ENCODE measurements around the gene PEA15.

Gene PEA15

GRCh38 chr1:160224606-160225005 lies 19.4 kb downstream of the PEA15 start:
- TF ChIP-seq CTCF (IDR thresholded peaks at IDR 0.05; ENCODE audit: low read length) (no peak), EZH2 (IDR thresholded peaks at IDR 0.05; ENCODE audit: borderline replicate concordance, low read length) (no peak)
- H3K36me3 ChIP-seq (ENCODE audit: insufficient read depth, low read length) = peaks cover 94% of the 10 kb centered on the region
- H2AFZ ChIP-seq (ENCODE audit: low read length) = no peak overlapping the region
- no peaks in the 10 kb centered on the region for H3K9me3 ChIP-seq (ENCODE audit: low read length)
- H3K4me1 ChIP-seq (ENCODE audit: insufficient read depth, low read length, severe bottlenecking) = no peaks in the 10 kb centered on the region
- no peak overlapping the region for H3K4me2 ChIP-seq (ENCODE audit: low read length)
- H3F3A ChIP-seq (ENCODE audit: insufficient read depth, low read length) = no peaks in the 10 kb centered on the region
- no peaks in the 10 kb centered on the region for H3K79me2 ChIP-seq (ENCODE audit: insufficient read depth, low read length)
- H3K9ac ChIP-seq (ENCODE audit: low read length) = no peak overlapping the region
- H3K27me3 ChIP-seq (ENCODE audit: insufficient read depth, low read length) = no peaks in the 10 kb centered on the region
- H3K4me3 ChIP-seq (ENCODE audit: low read depth, low read length, poor library complexity, severe bottlenecking) = no peak overlapping the region
- H3K9me2 ChIP-seq (ENCODE audit: low read depth, low read length) = no peaks in the 10 kb centered on the region
- H3K27ac ChIP-seq (ENCODE audit: low read depth, low read length, poor library complexity, severe bottlenecking) = no peak overlapping the region
- no peaks in the 10 kb centered on the region for H4K20me1 ChIP-seq (ENCODE audit: insufficient read depth, low read length)

GRCh38 chr1:160225345-160225744 lies 20.2 kb downstream of the PEA15 start:
- Histone ChIP-seq H3K4me1 (ENCODE audit: insufficient read depth, low read length, severe bottlenecking) (no peaks in the 10 kb centered on the region), H3K9ac (ENCODE audit: low read length) (no peak overlapping the region), H2AFZ (ENCODE audit: low read length) (no peak overlapping the region), H3K9me2 (ENCODE audit: low read depth, low read length) (no peaks in the 10 kb centered on the region), H3K36me3 (ENCODE audit: insufficient read depth, low read length) (peaks cover 93% of the 10 kb centered on the region), H3K4me2 (ENCODE audit: low read length) (no peak overlapping the region), H3K4me3 (ENCODE audit: low read depth, low read length, poor library complexity, severe bottlenecking) (no peak overlapping the region), H3K27me3 (ENCODE audit: insufficient read depth, low read length) (no peaks in the 10 kb centered on the region), H3K27ac (ENCODE audit: low read depth, low read length, poor library complexity, severe bottlenecking) (no peak overlapping the region), H4K20me1 (ENCODE audit: insufficient read depth, low read length) (no peaks in the 10 kb centered on the region), H3K9me3 (ENCODE audit: low read length) (no peaks in the 10 kb centered on the region), H3F3A (ENCODE audit: insufficient read depth, low read length) (no peaks in the 10 kb centered on the region), H3K79me2 (ENCODE audit: insufficient read depth, low read length) (no peaks in the 10 kb centered on the region)
- TF ChIP-seq EZH2 (IDR thresholded peaks at IDR 0.05; ENCODE audit: borderline replicate concordance, low read length) (no peak), CTCF (IDR thresholded peaks at IDR 0.05; ENCODE audit: low read length) (no peak)

- H2AFZ ChIP-seq (ENCODE audit: low read length) = no peak overlapping the region
- H3K9ac ChIP-seq (ENCODE audit: low read length) = no peak overlapping the region
- H3K4me3 ChIP-seq (ENCODE audit: low read depth, low read length, poor library complexity, severe bottlenecking) = no peak overlapping the region
- no peaks in the 10 kb centered on the region for H3K9me3 ChIP-seq (ENCODE audit: low read length)
- no peaks in the 10 kb centered on the region for H4K20me1 ChIP-seq (ENCODE audit: insufficient read depth, low read length)
- H3K27me3 ChIP-seq (ENCODE audit: insufficient read depth, low read length) = no peaks in the 10 kb centered on the region
- TF ChIP-seq CTCF (IDR thresholded peaks at IDR 0.05; ENCODE audit: low read length) (no peak), EZH2 (IDR thresholded peaks at IDR 0.05; ENCODE audit: borderline replicate concordance, low read length) (no peak)
- no peaks in the 10 kb centered on the region for H3K4me1 ChIP-seq (ENCODE audit: insufficient read depth, low read length, severe bottlenecking)
- H3K27ac ChIP-seq (ENCODE audit: low read depth, low read length, poor library complexity, severe bottlenecking) = no peak overlapping the region
- H3K79me2 ChIP-seq (ENCODE audit: insufficient read depth, low read length) = no peaks in the 10 kb centered on the region
- H3K36me3 ChIP-seq (ENCODE audit: insufficient read depth, low read length) = peaks cover 97% of the 10 kb centered on the region
- H3K9me2 ChIP-seq (ENCODE audit: low read depth, low read length) = no peaks in the 10 kb centered on the region
- H3F3A ChIP-seq (ENCODE audit: insufficient read depth, low read length) = no peaks in the 10 kb centered on the region
- H3K4me2 ChIP-seq (ENCODE audit: low read length) = no peak overlapping the region
Observed at GRCh38 chr1:160226623-160227022, 21.4 kb downstream of the PEA15 start.

Measured in OCI-LY1 (cell line).